ENCODE data around the gene FGF14. TPM values are rescaled to one million over a fixed set of nuclear protein-coding genes. Genes with fewer than 3 reads are reported as not detected.

Gene FGF14
- total RNA-seq, 1 experiment from 2014 or later, result not detected

- Histone ChIP-seq H3K27ac (ENCODE audit: low read length) (no peak overlapping the region), H3K4me3 (ENCODE audit: low read length) (no peak overlapping the region), H3K36me3 (ENCODE audit: insufficient read depth, low read length) (no peaks in the 10 kb centered on the region), H3K27me3 (ENCODE audit: low read length) (no peaks in the 10 kb centered on the region), H3K9me3 (ENCODE audit: low read length) (no peaks in the 10 kb centered on the region), H3K9me2 (replicated peaks; ENCODE audit: insufficient read depth, low read length) (no peaks in the 10 kb centered on the region), H2AFZ (ENCODE audit: low read length) (no peak overlapping the region), H3K9ac (ENCODE audit: low read length) (no peak overlapping the region), H3K4me2 (ENCODE audit: low read depth, low read length, poor library complexity, severe bottlenecking) (no peak overlapping the region), H3K4me1 (ENCODE audit: low read length) (no peaks in the 10 kb centered on the region), H3K79me2 (ENCODE audit: low read length) (no peaks in the 10 kb centered on the region), H4K20me1 (ENCODE audit: insufficient read depth, low read depth, low read length) (no peaks in the 10 kb centered on the region)
- DNase-seq, result no peak
These were observed 665.3 kb downstream of the FGF14 start for GRCh38 chr13:101736566-101736965.

- H3K9me2 ChIP-seq (replicated peaks; ENCODE audit: insufficient read depth, low read length), result no peaks in the 10 kb centered on the region
- DNase-seq, result no peak
- H3K9me3 ChIP-seq (ENCODE audit: low read length), result no peaks in the 10 kb centered on the region
- H2AFZ ChIP-seq (ENCODE audit: low read length), result no peak overlapping the region
- no peaks in the 10 kb centered on the region for H3K4me1 ChIP-seq (ENCODE audit: low read length)
- H3K27me3 ChIP-seq (ENCODE audit: low read length), result no peaks in the 10 kb centered on the region; the same call in 1 of the 2 replicates
- H3K4me2 ChIP-seq (ENCODE audit: low read depth, low read length, poor library complexity, severe bottlenecking), result no peak overlapping the region
- H3K27ac ChIP-seq (ENCODE audit: low read length), result no peak overlapping the region
- H3K4me3 ChIP-seq (ENCODE audit: low read length), result no peak overlapping the region
- no peaks in the 10 kb centered on the region for H4K20me1 ChIP-seq (ENCODE audit: insufficient read depth, low read depth, low read length)
- no peaks in the 10 kb centered on the region for H3K36me3 ChIP-seq (ENCODE audit: insufficient read depth, low read length)
- H3K9ac ChIP-seq (ENCODE audit: low read length), result no peak overlapping the region
- no peaks in the 10 kb centered on the region for H3K79me2 ChIP-seq (ENCODE audit: low read length)
These were observed 671.3 kb downstream of the FGF14 start for GRCh38 chr13:101730420-101731000.

GRCh38 chr13:101728615-101729014, 673.2 kb downstream of the FGF14 start:
- Histone ChIP-seq H3K9me3 (ENCODE audit: low read length) (no peaks in the 10 kb centered on the region), H3K27ac (ENCODE audit: low read length) (no peak overlapping the region), H3K4me1 (ENCODE audit: low read length) (no peaks in the 10 kb centered on the region)

GRCh38 chr13:101728021-101728420, 673.8 kb downstream of the FGF14 start:
- H3K4me1 ChIP-seq (ENCODE audit: low read length), result no peaks in the 10 kb centered on the region
- H3K36me3 ChIP-seq (ENCODE audit: insufficient read depth, low read length), result no peaks in the 10 kb centered on the region
- H3K27me3 ChIP-seq (ENCODE audit: low read length), result no peaks in the 10 kb centered on the region; the same call in 1 of the 2 replicates
- H3K4me3 ChIP-seq (ENCODE audit: low read length), result no peak overlapping the region
- H3K9me2 ChIP-seq (replicated peaks; ENCODE audit: insufficient read depth, low read length), result no peaks in the 10 kb centered on the region
- DNase-seq, result no peak
- H3K27ac ChIP-seq (ENCODE audit: low read length), result no peak overlapping the region
- H3K9ac ChIP-seq (ENCODE audit: low read length), result no peak overlapping the region
- H2AFZ ChIP-seq (ENCODE audit: low read length), result no peak overlapping the region
- H4K20me1 ChIP-seq (ENCODE audit: insufficient read depth, low read depth, low read length), result no peaks in the 10 kb centered on the region
- H3K9me3 ChIP-seq (ENCODE audit: low read length), result no peaks in the 10 kb centered on the region
- H3K4me2 ChIP-seq (ENCODE audit: low read depth, low read length, poor library complexity, severe bottlenecking), result no peak overlapping the region
- no peaks in the 10 kb centered on the region for H3K79me2 ChIP-seq (ENCODE audit: low read length)

More at GRCh38 chr13:101728615-101729014, 673.2 kb downstream of the FGF14 start:
- Histone ChIP-seq H3K79me2 (ENCODE audit: low read length) (no peaks in the 10 kb centered on the region), H3K27me3 (ENCODE audit: low read length) (no peaks in the 10 kb centered on the region; the same call in 1 of the 2 replicates), H2AFZ (ENCODE audit: low read length) (no peak overlapping the region), H3K9ac (ENCODE audit: low read length) (no peak overlapping the region), H3K4me3 (ENCODE audit: low read length) (no peak overlapping the region), H4K20me1 (ENCODE audit: insufficient read depth, low read depth, low read length) (no peaks in the 10 kb centered on the region), H3K4me2 (ENCODE audit: low read depth, low read length, poor library complexity, severe bottlenecking) (no peak overlapping the region), H3K9me2 (replicated peaks; ENCODE audit: insufficient read depth, low read length) (no peaks in the 10 kb centered on the region), H3K36me3 (ENCODE audit: insufficient read depth, low read length) (no peaks in the 10 kb centered on the region)
- DNase-seq, result no peak

GRCh38 chr13:101727118-101727517, 674.7 kb downstream of the FGF14 start:
- no peak overlapping the region for H3K4me3 ChIP-seq (ENCODE audit: low read length)
- no peak overlapping the region for H3K27ac ChIP-seq (ENCODE audit: low read length)
- no peaks in the 10 kb centered on the region for H3K79me2 ChIP-seq (ENCODE audit: low read length)
- no peaks in the 10 kb centered on the region for H3K4me1 ChIP-seq (ENCODE audit: low read length)
- H3K9ac ChIP-seq (ENCODE audit: low read length), result no peak overlapping the region
- H3K9me3 ChIP-seq (ENCODE audit: low read length), result no peaks in the 10 kb centered on the region
- H3K9me2 ChIP-seq (replicated peaks; ENCODE audit: insufficient read depth, low read length), result no peaks in the 10 kb centered on the region
- no peaks in the 10 kb centered on the region for H4K20me1 ChIP-seq (ENCODE audit: insufficient read depth, low read depth, low read length)
- DNase-seq, result no peak
- no peaks in the 10 kb centered on the region for H3K36me3 ChIP-seq (ENCODE audit: insufficient read depth, low read length)
- H3K27me3 ChIP-seq (ENCODE audit: low read length), result no peaks in the 10 kb centered on the region; the same call in 1 of the 2 replicates
- no peak overlapping the region for H2AFZ ChIP-seq (ENCODE audit: low read length)
- no peak overlapping the region for H3K4me2 ChIP-seq (ENCODE audit: low read depth, low read length, poor library complexity, severe bottlenecking)

- no peak overlapping the region for H3K27ac ChIP-seq (ENCODE audit: low read length)
- H3K36me3 ChIP-seq (ENCODE audit: insufficient read depth, low read length), result no peaks in the 10 kb centered on the region
- H3K27me3 ChIP-seq (ENCODE audit: low read length), result no peaks in the 10 kb centered on the region; the same call in 1 of the 2 replicates
- no peak overlapping the region for H3K4me3 ChIP-seq (ENCODE audit: low read length)
- H3K4me2 ChIP-seq (ENCODE audit: low read depth, low read length, poor library complexity, severe bottlenecking), result no peak overlapping the region
- H3K4me1 ChIP-seq (ENCODE audit: low read length), result no peaks in the 10 kb centered on the region
- H3K9me2 ChIP-seq (replicated peaks; ENCODE audit: insufficient read depth, low read length), result no peaks in the 10 kb centered on the region
- no peak overlapping the region for H2AFZ ChIP-seq (ENCODE audit: low read length)
- H4K20me1 ChIP-seq (ENCODE audit: insufficient read depth, low read depth, low read length), result no peaks in the 10 kb centered on the region
- H3K9me3 ChIP-seq (ENCODE audit: low read length), result no peaks in the 10 kb centered on the region
- no peaks in the 10 kb centered on the region for H3K79me2 ChIP-seq (ENCODE audit: low read length)
- H3K9ac ChIP-seq (ENCODE audit: low read length), result no peak overlapping the region
- DNase-seq, result no peak
These were observed 675.2 kb downstream of the FGF14 start for GRCh38 chr13:101726681-101727080.

GRCh38 chr13:101718496-101718895, 683.4 kb downstream of the FGF14 start:
- Histone ChIP-seq H3K9me2 (replicated peaks; ENCODE audit: insufficient read depth, low read length) (no peaks in the 10 kb centered on the region), H3K27ac (ENCODE audit: low read length) (no peak overlapping the region), H3K36me3 (ENCODE audit: insufficient read depth, low read length) (no peaks in the 10 kb centered on the region), H3K9ac (ENCODE audit: low read length) (no peak overlapping the region), H3K27me3 (ENCODE audit: low read length) (no peaks in the 10 kb centered on the region), H3K4me3 (ENCODE audit: low read length) (no peak overlapping the region), H3K4me2 (ENCODE audit: low read depth, low read length, poor library complexity, severe bottlenecking) (no peak overlapping the region), H3K79me2 (ENCODE audit: low read length) (no peaks in the 10 kb centered on the region), H3K9me3 (ENCODE audit: low read length) (no peaks in the 10 kb centered on the region), H2AFZ (ENCODE audit: low read length) (no peak overlapping the region), H4K20me1 (ENCODE audit: insufficient read depth, low read depth, low read length) (no peaks in the 10 kb centered on the region), H3K4me1 (ENCODE audit: low read length) (no peaks in the 10 kb centered on the region)
- DNase-seq, result no peak

- H3K9me2 ChIP-seq (replicated peaks; ENCODE audit: insufficient read depth, low read length), result no peaks in the 10 kb centered on the region
- no peaks in the 10 kb centered on the region for H3K36me3 ChIP-seq (ENCODE audit: insufficient read depth, low read length)
- H3K9ac ChIP-seq (ENCODE audit: low read length), result no peak overlapping the region
- no peak overlapping the region for H3K4me2 ChIP-seq (ENCODE audit: low read depth, low read length, poor library complexity, severe bottlenecking)
- H3K4me3 ChIP-seq (ENCODE audit: low read length), result no peak overlapping the region
- no peak for DNase-seq
- H3K4me1 ChIP-seq (ENCODE audit: low read length), result no peaks in the 10 kb centered on the region
- H3K27me3 ChIP-seq (ENCODE audit: low read length), result no peaks in the 10 kb centered on the region
- H2AFZ ChIP-seq (ENCODE audit: low read length), result no peak overlapping the region
- H3K79me2 ChIP-seq (ENCODE audit: low read length), result no peaks in the 10 kb centered on the region
- H3K9me3 ChIP-seq (ENCODE audit: low read length), result no peaks in the 10 kb centered on the region
- no peaks in the 10 kb centered on the region for H4K20me1 ChIP-seq (ENCODE audit: insufficient read depth, low read depth, low read length)
- no peak overlapping the region for H3K27ac ChIP-seq (ENCODE audit: low read length)
These were observed 684.5 kb downstream of the FGF14 start for GRCh38 chr13:101717353-101717752.
